ENCODE data around the gene PHF11. TPM values are rescaled to one million over a fixed set of nuclear protein-coding genes. Genes with fewer than 3 reads are reported as not detected.

Gene PHF11
- total and polyA plus RNA-seq, 2 of the 13 experiments (the other 11 are each of a cell fraction or from before 2014, with no cell fraction given) = 15.8 to 22.0 TPM

- no peak for TF ChIP-seq TRAFD1 (CRISPR knock-in tag; IDR thresholded peaks at IDR 0.05; ENCODE audit: borderline replicate concordance)
- TF ChIP-seq ZNF230 (CRISPR knock-in tag; IDR thresholded peaks at IDR 0.05) = no peak
- 0 out of 2 replicates have a peak, but pooled peaks have one; percentile 18 for TF ChIP-seq KMT2A (CRISPR knock-in tag; IDR thresholded peaks at IDR 0.05)
- no peak for TF ChIP-seq HDAC6 (IDR thresholded peaks at IDR 0.05; ENCODE audit: low read depth, low read length)
- TF ChIP-seq CAMTA2 (CRISPR knock-in tag; IDR thresholded peaks at IDR 0.05; ENCODE audit: borderline replicate concordance) = no peak
- TF ChIP-seq, protein P1, sequence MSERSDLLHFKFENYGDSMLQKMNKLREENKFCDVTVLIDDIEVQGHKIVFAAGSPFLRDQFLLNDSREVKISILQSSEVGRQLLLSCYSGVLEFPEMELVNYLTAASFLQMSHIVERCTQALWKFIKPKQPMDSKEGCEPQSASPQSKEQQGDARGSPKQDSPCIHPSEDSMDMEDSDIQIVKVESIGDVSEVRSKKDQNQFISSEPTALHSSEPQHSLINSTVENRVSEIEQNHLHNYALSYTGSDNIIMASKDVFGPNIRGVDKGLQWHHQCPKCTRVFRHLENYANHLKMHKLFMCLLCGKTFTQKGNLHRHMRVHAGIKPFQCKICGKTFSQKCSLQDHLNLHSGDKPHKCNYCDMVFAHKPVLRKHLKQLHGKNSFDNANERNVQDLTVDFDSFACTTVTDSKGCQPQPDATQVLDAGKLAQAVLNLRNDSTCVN (CRISPR knock-in tag; IDR thresholded peaks at IDR 0.05; ENCODE audit: borderline replicate concordance) = no peak
- TF ChIP-seq YY1 (IDR thresholded peaks at IDR 0.05; ENCODE audit: insufficient read depth, insufficient replicate concordance, low read depth, low read length) = peak; percentile 21
- TF ChIP-seq ZBTB25 (CRISPR knock-in tag; IDR thresholded peaks at IDR 0.05) = peak; percentile 91
- no peak for TF ChIP-seq PITX1 (CRISPR knock-in tag; IDR thresholded peaks at IDR 0.05)
- TF ChIP-seq ZBTB7A (CRISPR knock-in tag; IDR thresholded peaks at IDR 0.05) = 0 out of 2 replicates have a peak, but pooled peaks have one; percentile 39
- TF ChIP-seq, protein P2, sequence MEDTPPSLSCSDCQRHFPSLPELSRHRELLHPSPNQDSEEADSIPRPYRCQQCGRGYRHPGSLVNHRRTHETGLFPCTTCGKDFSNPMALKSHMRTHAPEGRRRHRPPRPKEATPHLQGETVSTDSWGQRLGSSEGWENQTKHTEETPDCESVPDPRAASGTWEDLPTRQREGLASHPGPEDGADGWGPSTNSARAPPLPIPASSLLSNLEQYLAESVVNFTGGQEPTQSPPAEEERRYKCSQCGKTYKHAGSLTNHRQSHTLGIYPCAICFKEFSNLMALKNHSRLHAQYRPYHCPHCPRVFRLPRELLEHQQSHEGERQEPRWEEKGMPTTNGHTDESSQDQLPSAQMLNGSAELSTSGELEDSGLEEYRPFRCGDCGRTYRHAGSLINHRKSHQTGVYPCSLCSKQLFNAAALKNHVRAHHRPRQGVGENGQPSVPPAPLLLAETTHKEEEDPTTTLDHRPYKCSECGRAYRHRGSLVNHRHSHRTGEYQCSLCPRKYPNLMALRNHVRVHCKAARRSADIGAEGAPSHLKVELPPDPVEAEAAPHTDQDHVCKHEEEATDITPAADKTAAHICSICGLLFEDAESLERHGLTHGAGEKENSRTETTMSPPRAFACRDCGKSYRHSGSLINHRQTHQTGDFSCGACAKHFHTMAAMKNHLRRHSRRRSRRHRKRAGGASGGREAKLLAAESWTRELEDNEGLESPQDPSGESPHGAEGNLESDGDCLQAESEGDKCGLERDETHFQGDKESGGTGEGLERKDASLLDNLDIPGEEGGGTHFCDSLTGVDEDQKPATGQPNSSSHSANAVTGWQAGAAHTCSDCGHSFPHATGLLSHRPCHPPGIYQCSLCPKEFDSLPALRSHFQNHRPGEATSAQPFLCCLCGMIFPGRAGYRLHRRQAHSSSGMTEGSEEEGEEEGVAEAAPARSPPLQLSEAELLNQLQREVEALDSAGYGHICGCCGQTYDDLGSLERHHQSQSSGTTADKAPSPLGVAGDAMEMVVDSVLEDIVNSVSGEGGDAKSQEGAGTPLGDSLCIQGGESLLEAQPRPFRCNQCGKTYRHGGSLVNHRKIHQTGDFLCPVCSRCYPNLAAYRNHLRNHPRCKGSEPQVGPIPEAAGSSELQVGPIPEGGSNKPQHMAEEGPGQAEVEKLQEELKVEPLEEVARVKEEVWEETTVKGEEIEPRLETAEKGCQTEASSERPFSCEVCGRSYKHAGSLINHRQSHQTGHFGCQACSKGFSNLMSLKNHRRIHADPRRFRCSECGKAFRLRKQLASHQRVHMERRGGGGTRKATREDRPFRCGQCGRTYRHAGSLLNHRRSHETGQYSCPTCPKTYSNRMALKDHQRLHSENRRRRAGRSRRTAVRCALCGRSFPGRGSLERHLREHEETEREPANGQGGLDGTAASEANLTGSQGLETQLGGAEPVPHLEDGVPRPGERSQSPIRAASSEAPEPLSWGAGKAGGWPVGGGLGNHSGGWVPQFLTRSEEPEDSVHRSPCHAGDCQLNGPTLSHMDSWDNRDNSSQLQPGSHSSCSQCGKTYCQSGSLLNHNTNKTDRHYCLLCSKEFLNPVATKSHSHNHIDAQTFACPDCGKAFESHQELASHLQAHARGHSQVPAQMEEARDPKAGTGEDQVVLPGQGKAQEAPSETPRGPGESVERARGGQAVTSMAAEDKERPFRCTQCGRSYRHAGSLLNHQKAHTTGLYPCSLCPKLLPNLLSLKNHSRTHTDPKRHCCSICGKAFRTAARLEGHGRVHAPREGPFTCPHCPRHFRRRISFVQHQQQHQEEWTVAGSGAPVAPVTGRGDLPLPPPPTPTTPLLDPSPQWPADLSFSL (CRISPR knock-in tag; IDR thresholded peaks at IDR 0.05) = 0 out of 2 replicates have a peak, but pooled peaks have one; percentile 47
- no peak for TF ChIP-seq MYPOP (CRISPR knock-in tag; IDR thresholded peaks at IDR 0.05)
- no peak for TF ChIP-seq ZNF577 (CRISPR knock-in tag; IDR thresholded peaks at IDR 0.05; ENCODE audit: borderline replicate concordance, low read depth)
- no peak for TF ChIP-seq NR2F6 (IDR thresholded peaks at IDR 0.05)
- no peak for TF ChIP-seq NR2F6 (CRISPR knock-in tag; IDR thresholded peaks at IDR 0.05)
- TF ChIP-seq STAG1 (CRISPR knock-in tag; IDR thresholded peaks at IDR 0.05) = peak; percentile 14; the same call in 1 of the 2 replicates
- no peak for TF ChIP-seq RFXANK (CRISPR knock-in tag; IDR thresholded peaks at IDR 0.05)
Observed at GRCh38 chr13:49495783-49496762, at the start of gene PHF11 (continued).

Data from HepG2 (cell line).